ENCODE data around the gene BMPR1B.

Gene BMPR1B

DNA sequence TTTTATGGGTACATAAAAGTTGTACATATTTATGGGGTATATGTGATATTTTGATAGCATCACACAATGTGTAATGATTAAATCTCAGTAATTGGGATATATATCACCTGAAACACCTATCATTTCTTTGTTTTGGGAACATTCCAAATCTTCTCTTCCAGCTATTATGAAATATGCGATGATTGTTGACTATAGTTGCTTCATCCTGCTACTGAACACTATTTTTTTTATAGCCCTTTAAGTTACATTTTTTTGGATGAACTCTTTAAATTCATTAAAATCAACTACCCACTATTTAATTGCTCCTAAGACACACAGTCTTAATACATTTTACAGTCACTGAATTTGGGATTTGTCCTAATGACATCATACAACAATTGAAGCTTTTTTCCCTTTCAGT is 212.9 kb downstream of the BMPR1B start:
- H3K4me3 ChIP-seq (ENCODE audit: low read depth, low read length), result no peak overlapping the region
- DNase-seq (ENCODE audit: low read depth), result no peak
- TF ChIP-seq CTCF (conservative IDR thresholded peaks at IDR 0.05; ENCODE audit: low read depth, low read length), result no peak

GRCh38 chr4:94974773-94975172 is 217.0 kb downstream of the BMPR1B start:
- peak; percentile 78 for DNase-seq (ENCODE audit: low read depth)
- no peak overlapping the region for H3K4me3 ChIP-seq (ENCODE audit: low read depth, low read length)
- TF ChIP-seq CTCF (conservative IDR thresholded peaks at IDR 0.05; ENCODE audit: low read depth, low read length), result no peak

DNA sequence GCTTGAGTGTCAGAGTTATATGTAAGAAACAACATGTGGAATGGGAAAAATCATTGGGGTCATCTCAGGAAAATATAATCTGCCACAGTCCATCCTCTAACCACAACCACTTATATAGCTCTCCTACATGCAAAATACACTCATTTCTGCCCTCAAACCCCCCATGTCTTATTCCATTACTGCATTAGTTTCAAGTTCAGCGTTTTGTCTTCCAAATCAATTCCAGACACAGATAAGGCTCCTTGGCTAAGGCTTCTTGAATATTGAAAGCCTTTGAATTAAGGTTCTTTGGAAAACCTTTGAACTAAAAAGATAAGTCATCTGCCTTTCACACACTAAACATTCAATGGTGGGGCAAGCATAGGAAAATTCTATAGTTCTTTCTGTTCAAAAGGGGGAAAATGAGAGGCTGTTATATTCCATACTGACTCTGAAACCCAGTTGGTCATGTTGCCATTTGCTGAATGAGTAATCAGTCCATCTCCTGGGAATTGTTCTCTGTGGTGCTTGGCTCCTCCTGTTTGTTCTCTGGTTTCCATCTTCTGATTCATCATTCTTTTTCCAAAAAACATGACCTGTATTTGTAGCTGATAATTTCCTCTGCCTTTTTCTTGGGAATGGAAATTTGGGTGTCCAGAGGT is 218.7 kb downstream of the BMPR1B start:
- no peak for TF ChIP-seq CTCF (conservative IDR thresholded peaks at IDR 0.05; ENCODE audit: low read depth, low read length)
- H3K4me3 ChIP-seq (ENCODE audit: low read depth, low read length), result no peak overlapping the region
- DNase-seq (ENCODE audit: low read depth), result peak; percentile 90

- TF ChIP-seq CTCF (conservative IDR thresholded peaks at IDR 0.05; ENCODE audit: low read depth, low read length), result no peak
- H3K4me3 ChIP-seq (ENCODE audit: low read depth, low read length), result no peak overlapping the region
- DNase-seq (ENCODE audit: low read depth), result peak; percentile 85
Measured at GRCh38 chr4:94978904-94979303, 221.1 kb downstream of the BMPR1B start.

DNA sequence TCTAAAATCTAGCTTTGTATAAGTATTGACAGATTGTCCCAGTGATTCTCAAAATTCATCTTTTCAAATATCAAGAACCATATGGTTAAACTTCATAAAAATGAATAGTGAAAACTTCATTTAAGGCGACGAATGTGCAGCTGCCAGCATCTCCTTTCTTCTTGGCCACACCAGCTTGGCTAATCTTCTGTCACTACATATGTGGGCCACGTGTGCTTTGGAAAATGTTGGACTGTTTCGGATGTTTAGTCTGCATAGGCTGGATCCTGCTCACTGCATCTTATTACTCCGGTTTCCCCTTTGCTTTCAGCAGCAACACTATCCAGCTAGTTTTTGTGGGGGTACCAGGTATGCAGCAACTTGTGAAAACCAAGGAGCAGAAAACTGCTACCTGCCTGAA is 221.9 kb downstream of the BMPR1B start:
- H3K4me3 ChIP-seq (ENCODE audit: low read depth, low read length), result no peak overlapping the region
- DNase-seq (ENCODE audit: low read depth), result no peak
- no peak for TF ChIP-seq CTCF (conservative IDR thresholded peaks at IDR 0.05; ENCODE audit: low read depth, low read length)

- no peak overlapping the region for H3K4me3 ChIP-seq (ENCODE audit: low read depth, low read length)
- DNase-seq (ENCODE audit: low read depth), result peak; percentile 43
Measured at GRCh38 chr4:94995684-94996394, 238.1 kb downstream of the BMPR1B start.

More at GRCh38 chr4:94995684-94996394, 238.1 kb downstream of the BMPR1B start:
- no peak for TF ChIP-seq CTCF (conservative IDR thresholded peaks at IDR 0.05; ENCODE audit: low read depth, low read length)

Measured in choroid plexus epithelial cell (primary cell).